Ascending aorta (tissue), 2 donors: ENCODE data around the gene CACNA1E. TPM values are rescaled to one million over a fixed set of nuclear protein-coding genes. Genes with fewer than 3 reads are reported as not detected.

ENCODE experiments used
- DNase-seq, 2 donors: peaks; one replicate each; pipeline ENCODE4 v3.0.0-alpha.2; 2019; ENCODE audit warnings: low spot score in 2 of 2
- H3K27ac ChIP-seq, 2 donors: fragments of 200-600 bp; sonication (generic); one replicate each; pipeline ENCODE4 v1.5.1; 2016 to 2017; ENCODE audit warnings: mild to moderate bottlenecking in 1 of 2
- H3K27me3 ChIP-seq: fragments of 200-600 bp; sonication (generic); one replicate; pipeline ENCODE4 v1.5.1; 2017
- H3K36me3 ChIP-seq, 2 donors: fragments of 200-600 bp; sonication (generic); one replicate each; pipeline ENCODE4 v1.5.1; 2016
- H3K4me1 ChIP-seq, 2 donors: fragments of 200-600 bp; sonication (generic); one replicate each; pipeline ENCODE4 v1.5.1; 2016 to 2017; ENCODE audit warnings: mild to moderate bottlenecking in 1 of 2
- H3K4me3 ChIP-seq, 2 donors: fragments of 200-600 bp; sonication (generic); one replicate each; pipeline ENCODE4 v1.5.1; 2016 to 2017; ENCODE audit warnings: mild to moderate bottlenecking in 1 of 2
- H3K9me3 ChIP-seq, 2 donors: fragments of 200-600 bp; sonication (generic); one replicate each; pipeline ENCODE4 v1.5.1; 2016
- CTCF ChIP-seq, 3 experiments: fragments of 200-600 bp in 2 of 3; fragments of 450-650 bp in 1 of 3; sonication (generic) in 2 of 3; IDR thresholded peaks; one replicate each; pipeline ENCODE4 v1.5.1; 2016 to 2019; ENCODE audit warnings: antibody characterized with exemption in 3 of 3, mild to moderate bottlenecking in 1 of 3, moderate library complexity in 1 of 3
- intact Hi-C: fragments of 100-400 bp; cut with DNase I; formaldehyde crosslinking; loops from one replicate; pipeline ENCODE4 v1.15.1; 2023
- total RNA-seq: library from RNA; depleted of rRNA; stranded (reverse); fragments of >200 nt; gene quantifications from one replicate; pipeline ENCODE4 v1.1.0, GENCODE V29; 2016

Gene CACNA1E
- total RNA-seq, 1 donor from 2014 or later, result not detected

GRCh38 chr1:181784039-181784683 is 300.8 kb downstream of the CACNA1E start:
- Histone ChIP-seq H3K27ac (no peak overlapping the region), H3K36me3 (no peaks in the 10 kb centered on the region), H3K4me3 (no peak overlapping the region), H3K9me3 (no peaks in the 10 kb centered on the region), H3K4me1 (no peaks in the 10 kb centered on the region), H3K27me3 (no peaks in the 10 kb centered on the region)
- no peak for DNase-seq
- intact Hi-C loops, result no loop called here
- TF ChIP-seq CTCF (IDR thresholded peaks at IDR 0.05), result no peak

GRCh38 chr1:181789395-181789794 is 306.1 kb downstream of the CACNA1E start:
- TF ChIP-seq CTCF (IDR thresholded peaks at IDR 0.05), result no peak
- H3K27ac ChIP-seq, result no peak overlapping the region
- DNase-seq, result no peak
- no peaks in the 10 kb centered on the region for H3K36me3 ChIP-seq
- H3K9me3 ChIP-seq, result no peaks in the 10 kb centered on the region
- no peaks in the 10 kb centered on the region for H3K27me3 ChIP-seq
- H3K4me3 ChIP-seq, result no peak overlapping the region
- H3K4me1 ChIP-seq, result no peaks in the 10 kb centered on the region
- intact Hi-C loops, result no loop called here

GRCh38 chr1:181791721-181792120 is 308.4 kb downstream of the CACNA1E start:
- Histone ChIP-seq H3K9me3 (no peaks in the 10 kb centered on the region), H3K27me3 (no peaks in the 10 kb centered on the region), H3K4me3 (no peak overlapping the region), H3K27ac (no peak overlapping the region), H3K36me3 (no peaks in the 10 kb centered on the region), H3K4me1 (no peaks in the 10 kb centered on the region)
- no peak for DNase-seq
- intact Hi-C loops, result no loop called here
- no peak for TF ChIP-seq CTCF (IDR thresholded peaks at IDR 0.05)

GRCh38 chr1:181793831-181794230 is 310.5 kb downstream of the CACNA1E start:
- Histone ChIP-seq H3K27me3 (no peaks in the 10 kb centered on the region), H3K27ac (no peak overlapping the region), H3K36me3 (no peaks in the 10 kb centered on the region), H3K4me1 (no peaks in the 10 kb centered on the region), H3K9me3 (no peaks in the 10 kb centered on the region), H3K4me3 (no peak overlapping the region)
- DNase-seq, result no peak
- intact Hi-C loops, result no loop called here
- no peak for TF ChIP-seq CTCF (IDR thresholded peaks at IDR 0.05)

GRCh38 chr1:181794332-181794731 is 311.0 kb downstream of the CACNA1E start:
- no peaks in the 10 kb centered on the region for H3K27me3 ChIP-seq
- intact Hi-C loops, result no loop called here
- no peaks in the 10 kb centered on the region for H3K4me1 ChIP-seq
- no peak for DNase-seq
- no peak for TF ChIP-seq CTCF (IDR thresholded peaks at IDR 0.05)
- H3K36me3 ChIP-seq, result no peaks in the 10 kb centered on the region
- H3K4me3 ChIP-seq, result no peak overlapping the region
- no peaks in the 10 kb centered on the region for H3K9me3 ChIP-seq
- no peak overlapping the region for H3K27ac ChIP-seq
